ENCODE results near the gene KLHDC8B.
A peak's percentile ranks its signal among the peaks of the same experiment; 100 is the strongest.
"Not testable (repeated sequence)": the region's sequence is repeated elsewhere in the genome, so short reads cannot be mapped to it uniquely, and the experiment has no call there.

The KLHDC8B gene

GRCh38 chr3:49183873-49184272 lies 12.5 kb downstream of the KLHDC8B start:
- no peak for DNase-seq (ENCODE audit: low read depth in 3 of 3)

- DNase-seq (ENCODE audit: low read depth in 3 of 3) = no peak
Measured at GRCh38 chr3:49191741-49192140, 20.3 kb downstream of the KLHDC8B start.

- DNase-seq (ENCODE audit: low read depth in 3 of 3) = no peak
Measured at GRCh38 chr3:49198161-49198560, 26.8 kb downstream of the KLHDC8B start.

- no peak for DNase-seq (ENCODE audit: low read depth in 3 of 3)
Measured at GRCh38 chr3:49198611-49199230, 27.3 kb downstream of the KLHDC8B start.

- peak in 1 of 3 donors; percentile 17 for DNase-seq (ENCODE audit: low read depth in 3 of 3)
Measured at GRCh38 chr3:49199239-49199899, 28.0 kb downstream of the KLHDC8B start.

- DNase-seq (ENCODE audit: low read depth in 3 of 3) = no peak
Measured at GRCh38 chr3:49199900-49200281, 28.5 kb downstream of the KLHDC8B start.

GRCh38 chr3:49213541-49213943 lies 42.1 kb downstream of the KLHDC8B start:
- DNase-seq (ENCODE audit: low read depth in 3 of 3) = no peak

- DNase-seq (ENCODE audit: low read depth in 3 of 3) = no peak
Measured at GRCh38 chr3:49213998-49214397, 42.6 kb downstream of the KLHDC8B start.

GRCh38 chr3:49216687-49217086 lies 45.3 kb downstream of the KLHDC8B start:
- DNase-seq (ENCODE audit: low read depth in 3 of 3) = not testable (repeated sequence)

- DNase-seq (ENCODE audit: low read depth in 3 of 3) = not testable (repeated sequence)
Measured at GRCh38 chr3:49217108-49217507, 45.7 kb downstream of the KLHDC8B start.

GRCh38 chr3:49217688-49218470 lies 46.5 kb downstream of the KLHDC8B start:
- DNase-seq (ENCODE audit: low read depth in 3 of 3) = no peak

GRCh38 chr3:49218471-49218989 lies 47.1 kb downstream of the KLHDC8B start:
- DNase-seq (ENCODE audit: low read depth in 3 of 3) = not testable (repeated sequence)

- DNase-seq (ENCODE audit: low read depth in 3 of 3) = no peak
Measured at GRCh38 chr3:49219132-49219531, 47.7 kb downstream of the KLHDC8B start.

- DNase-seq (ENCODE audit: low read depth in 3 of 3) = not testable (repeated sequence)
Measured at GRCh38 chr3:49220985-49221563, 49.7 kb downstream of the KLHDC8B start.

GRCh38 chr3:49222002-49222401 lies 50.6 kb downstream of the KLHDC8B start:
- DNase-seq (ENCODE audit: low read depth in 3 of 3) = no peak
